ENCODE results near the gene CAMKMT.

GRCh38 chr2:44772669-44773378 lies 411.1 kb downstream of the CAMKMT start:
- TF ChIP-seq CTCF (IDR thresholded peaks at IDR 0.05) (no peak), POLR2A (IDR thresholded peaks at IDR 0.05) (no peak)

Measured in Peyer's patch (tissue), 4 donors.